Fibroblast of the aortic adventitia (primary cell): Measurements from ENCODE around the gene RNF213. TPM values are rescaled to one million over a fixed set of nuclear protein-coding genes. Genes with fewer than 3 reads are reported as not detected.
"Not testable (repeated sequence)": the region's sequence is repeated elsewhere in the genome, so short reads cannot be mapped to it uniquely, and the experiment has no call there.

Experiments used
- DNase-seq: peaks from one replicate; pipeline ENCODE4 v3.0.0-alpha.2; 2010; ENCODE audit warnings: low read depth
- H3K4me3 ChIP-seq: 2 replicates; pipeline ENCODE4 v1.5.1; 2011; ENCODE audit warnings: low read depth, mild to moderate bottlenecking, control low read depth, low read length, moderate library complexity
- CTCF ChIP-seq: IDR thresholded peaks from 2 replicates; pipeline ENCODE4 v1.5.1; 2011; ENCODE audit warnings: mild to moderate bottlenecking, low read length, control low read depth, inconsistent platforms; ENCODE audit not compliant: insufficient read depth
- total RNA-seq: library from RNA; depleted of rRNA; stranded (reverse); fragments of >200 nt; gene quantifications from 2 replicates; pipeline ENCODE4 v1.2.3, GENCODE V29; 2012; ENCODE audit warnings: low replicate concordance

Gene RNF213
- total RNA-seq, 1 donor: 143 TPM

- no peak for TF ChIP-seq CTCF
- no peak for DNase-seq
- H3K4me3 ChIP-seq: no peak overlapping the region
Observed at GRCh38 chr17:80294210-80294609, 33.6 kb downstream of the RNF213 start.

DNA sequence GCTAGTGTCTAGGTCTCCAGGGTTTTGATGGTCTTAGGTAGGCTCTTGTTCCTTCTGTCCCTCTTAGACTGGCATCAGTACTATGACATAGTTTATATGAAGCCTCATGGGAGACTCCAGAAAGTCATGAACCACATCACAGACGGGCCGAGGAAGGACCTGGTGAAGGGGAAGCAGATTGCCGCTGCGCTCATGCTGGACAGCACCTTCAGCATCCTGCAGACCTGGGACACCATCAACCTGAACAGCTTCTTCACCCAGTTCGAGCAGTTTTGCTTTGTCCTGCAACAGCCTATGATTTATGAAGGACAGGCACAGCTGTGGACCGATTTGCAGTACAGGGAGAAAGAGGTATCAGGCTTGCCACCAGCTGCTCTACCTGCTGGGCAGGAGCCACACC lies 34.0 kb downstream of the RNF213 start:
- TF ChIP-seq CTCF: no peak
- DNase-seq: no peak
- H3K4me3 ChIP-seq: no peak overlapping the region

DNA sequence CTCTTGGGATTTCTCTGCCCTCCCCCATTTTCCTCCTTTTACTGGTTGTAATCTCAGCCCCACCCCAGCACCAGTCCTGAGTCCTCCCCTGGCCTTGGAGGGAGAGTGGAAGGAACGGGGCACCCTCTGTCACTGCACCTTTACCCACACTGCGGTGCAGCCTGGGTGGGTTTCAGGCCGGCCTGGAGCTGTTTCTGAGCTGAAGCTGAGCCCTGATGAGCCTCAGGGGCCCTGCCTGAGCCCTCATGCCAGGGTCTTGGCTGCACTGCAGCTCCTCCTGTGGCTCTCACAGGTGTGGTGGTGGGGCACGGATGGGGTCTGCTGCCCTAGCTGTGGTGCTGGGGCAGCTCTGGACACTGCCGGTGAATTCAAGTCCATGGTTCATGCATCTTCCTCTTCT lies 34.5 kb downstream of the RNF213 start:
- DNase-seq: no peak
- no peak overlapping the region for H3K4me3 ChIP-seq
- TF ChIP-seq CTCF: no peak

DNA sequence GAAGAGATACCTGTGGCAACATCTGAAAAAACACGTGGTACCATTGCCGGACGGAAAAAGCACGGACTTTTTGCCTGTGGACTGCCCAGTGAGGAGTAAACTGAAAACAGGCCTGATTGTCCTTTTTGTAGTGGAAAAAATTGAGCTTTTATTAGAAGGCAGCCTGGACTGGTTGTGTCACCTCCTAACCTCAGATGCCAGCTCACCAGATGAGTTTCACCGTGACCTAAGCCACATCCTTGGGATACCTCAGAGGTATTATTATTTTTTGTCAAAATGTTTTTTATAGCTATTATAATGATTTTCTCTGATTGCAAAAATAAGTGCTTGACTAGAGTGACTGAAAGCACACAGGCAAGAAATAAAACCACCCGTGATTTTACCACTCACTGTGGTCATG lies 34.9 kb downstream of the RNF213 start:
- no peak overlapping the region for H3K4me3 ChIP-seq
- no peak for DNase-seq
- TF ChIP-seq CTCF: no peak

DNA sequence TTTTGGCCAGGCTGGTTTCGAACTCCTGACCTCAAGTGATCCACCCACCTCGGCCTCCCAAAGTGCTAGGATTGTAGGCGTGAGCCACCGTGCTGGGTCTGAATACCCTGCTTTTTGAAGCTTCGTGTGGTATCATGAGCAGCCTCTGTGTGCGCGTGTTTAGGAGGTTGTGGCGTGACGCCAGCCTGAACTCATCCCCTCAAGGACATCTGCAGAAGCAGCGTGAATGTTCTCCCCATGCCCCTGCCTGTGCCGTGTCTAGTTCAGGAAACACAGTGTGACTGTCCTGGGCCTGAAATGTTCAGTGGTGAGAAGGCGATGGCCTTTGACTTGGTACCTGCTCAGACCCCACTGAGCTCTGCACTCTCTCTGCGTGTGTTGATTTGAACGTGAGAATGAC lies 35.6 kb downstream of the RNF213 start:
- TF ChIP-seq CTCF: no peak
- no peak overlapping the region for H3K4me3 ChIP-seq
- DNase-seq: no peak

- DNase-seq: no peak
- no peak overlapping the region for H3K4me3 ChIP-seq
- no peak for TF ChIP-seq CTCF
Observed at GRCh38 chr17:80297996-80298560, 37.4 kb downstream of the RNF213 start.

DNA sequence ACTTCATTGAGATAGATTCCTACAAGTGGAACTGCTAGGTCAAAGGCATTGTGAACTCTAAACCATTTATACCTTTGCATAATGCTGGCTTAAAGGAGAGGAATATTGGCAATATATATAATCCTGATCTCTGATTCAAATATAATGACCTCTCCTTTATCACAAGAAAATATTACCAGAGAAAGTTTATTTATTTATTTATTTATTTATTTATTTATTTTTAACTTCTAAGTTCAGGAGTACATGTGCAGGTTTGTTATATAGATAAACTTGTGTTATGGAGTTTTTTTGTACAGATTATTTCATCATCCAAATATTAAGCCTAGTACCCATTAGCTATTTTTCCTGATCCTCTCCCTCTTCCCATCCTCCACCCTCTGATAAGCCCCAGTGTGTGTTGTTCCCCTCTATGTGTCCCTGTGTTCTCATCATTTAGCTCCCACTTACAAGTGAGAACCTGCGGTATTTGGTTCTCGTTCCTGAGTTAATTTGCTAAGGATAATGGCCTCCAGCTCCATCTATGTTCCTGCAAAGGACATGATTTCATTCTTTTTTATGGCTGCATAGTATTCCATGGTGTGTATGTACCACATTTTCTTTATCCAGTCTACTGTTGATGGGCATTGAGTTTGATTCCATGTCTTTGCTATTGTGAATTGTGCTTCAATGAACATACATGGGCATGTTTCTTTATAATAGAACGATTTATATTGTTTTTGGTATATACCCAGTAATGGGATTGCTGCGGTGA lies 38.9 kb downstream of the RNF213 start:
- not testable (repeated sequence) for H3K4me3 ChIP-seq, DNase-seq

GRCh38 chr17:80300756-80301155 lies 40.1 kb downstream of the RNF213 start:
- not testable (repeated sequence) for DNase-seq, H3K4me3 ChIP-seq
